ENCODE data around the gene LPAR1. TPM values are rescaled to one million over a fixed set of nuclear protein-coding genes. Genes with fewer than 3 reads are reported as not detected.

LPAR1 gene
- total and polyA plus RNA-seq, 9 of the 15 experiments (the other 6 are each of a cell fraction or from before 2014, with no cell fraction given): 0.13 TPM; not detected in 8

DNA sequence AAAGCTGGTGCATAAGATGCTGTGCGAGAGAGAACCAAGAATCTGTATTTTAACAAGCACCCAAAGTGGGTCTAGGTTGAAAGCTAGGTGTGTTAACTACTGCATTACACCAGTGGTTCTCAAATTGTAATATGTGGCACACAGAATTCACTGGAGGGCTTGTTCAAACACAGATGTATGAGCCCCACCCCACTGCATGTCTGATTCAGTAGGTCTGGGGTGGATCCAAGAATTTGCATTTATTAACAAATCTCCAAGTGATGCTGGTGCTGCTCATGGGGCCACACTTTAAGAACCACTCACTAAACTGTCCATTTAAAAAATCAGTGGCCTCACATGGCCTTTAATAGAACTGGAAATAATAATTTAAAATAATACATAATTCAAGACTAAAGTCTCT lies 40.4 kb downstream of the LPAR1 start:
- Histone ChIP-seq H3K9me3 (replicated peaks; ENCODE audit: control insufficient read depth, insufficient read depth, low read depth, low read length) (no peaks in the 10 kb centered on the region), H3K36me3 (ENCODE audit: control insufficient read depth, insufficient read depth, low read length) (no peaks in the 10 kb centered on the region), H4K20me1 (replicated peaks; ENCODE audit: control insufficient read depth, insufficient read depth, low read length) (no peaks in the 10 kb centered on the region), H3K4me3 (no peak overlapping the region), H3K79me2 (ENCODE audit: control insufficient read depth, insufficient read depth, low read length) (no peaks in the 10 kb centered on the region), H3K9me1 (ENCODE audit: control insufficient read depth, insufficient read depth, low read length) (no peaks in the 10 kb centered on the region), H3K4me1 (replicated peaks in 1 of 2; ENCODE audit: control insufficient read depth in 2 of 2, insufficient read depth in 2 of 2, low read length in 2 of 2) (no peaks in the 10 kb centered on the region), H3K27ac (ENCODE audit: extremely low read depth, low read depth, low read length) (no peak overlapping the region), H3K27me3 (ENCODE audit: control insufficient read depth in 2 of 2, insufficient read depth in 2 of 2, low read length in 2 of 2) (no peaks in the 10 kb centered on the region), H3K4me2 (ENCODE audit: insufficient read depth, low read length) (no peak overlapping the region), H2AFZ (ENCODE audit: low read depth, low read length) (no peak overlapping the region), H3K9ac (ENCODE audit: insufficient read depth in 1 of 2, low read depth in 2 of 2, low read length in 2 of 2) (no peak overlapping the region)
- ChIA-PET CTCF (ENCODE audit: low intra/inter-chr PET ratio) (no interaction called here), POLR2A (no interaction called here)
- in situ Hi-C loops (cut with MboI): no loop called here
- TF ChIP-seq NR4A1 (CRISPR knock-in tag; IDR thresholded peaks at IDR 0.05) (no peak), NR4A1 (tag; IDR thresholded peaks at IDR 0.05) (no peak), SIN3A (IDR thresholded peaks at IDR 0.05; ENCODE audit: borderline replicate concordance in 2 of 2, control insufficient read depth in 1 of 2, low read depth in 2 of 2, low read length in 2 of 2) (no peak)
- TF ChIP-seq, protein P1, sequence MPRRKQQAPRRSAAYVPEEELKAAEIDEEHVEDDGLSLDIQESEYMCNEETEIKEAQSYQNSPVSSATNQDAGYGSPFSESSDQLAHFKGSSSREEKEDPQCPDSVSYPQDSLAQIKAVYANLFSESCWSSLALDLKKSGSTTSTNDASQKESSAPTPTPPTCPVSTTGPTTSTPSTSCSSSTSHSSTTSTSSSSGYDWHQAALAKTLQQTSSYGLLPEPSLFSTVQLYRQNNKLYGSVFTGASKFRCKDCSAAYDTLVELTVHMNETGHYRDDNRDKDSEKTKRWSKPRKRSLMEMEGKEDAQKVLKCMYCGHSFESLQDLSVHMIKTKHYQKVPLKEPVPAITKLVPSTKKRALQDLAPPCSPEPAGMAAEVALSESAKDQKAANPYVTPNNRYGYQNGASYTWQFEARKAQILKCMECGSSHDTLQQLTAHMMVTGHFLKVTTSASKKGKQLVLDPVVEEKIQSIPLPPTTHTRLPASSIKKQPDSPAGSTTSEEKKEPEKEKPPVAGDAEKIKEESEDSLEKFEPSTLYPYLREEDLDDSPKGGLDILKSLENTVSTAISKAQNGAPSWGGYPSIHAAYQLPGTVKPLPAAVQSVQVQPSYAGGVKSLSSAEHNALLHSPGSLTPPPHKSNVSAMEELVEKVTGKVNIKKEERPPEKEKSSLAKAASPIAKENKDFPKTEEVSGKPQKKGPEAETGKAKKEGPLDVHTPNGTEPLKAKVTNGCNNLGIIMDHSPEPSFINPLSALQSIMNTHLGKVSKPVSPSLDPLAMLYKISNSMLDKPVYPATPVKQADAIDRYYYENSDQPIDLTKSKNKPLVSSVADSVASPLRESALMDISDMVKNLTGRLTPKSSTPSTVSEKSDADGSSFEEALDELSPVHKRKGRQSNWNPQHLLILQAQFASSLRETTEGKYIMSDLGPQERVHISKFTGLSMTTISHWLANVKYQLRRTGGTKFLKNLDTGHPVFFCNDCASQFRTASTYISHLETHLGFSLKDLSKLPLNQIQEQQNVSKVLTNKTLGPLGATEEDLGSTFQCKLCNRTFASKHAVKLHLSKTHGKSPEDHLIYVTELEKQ (CRISPR knock-in tag; IDR thresholded peaks at IDR 0.05): no peak
- FAIRE-seq (no peak), ATAC-seq (no peak), DNase-seq (ENCODE audit: extremely low read depth in 1 of 4, low spot score in 3 of 4) (no peak)
- BruUV-seq (replicated peaks): no TSS peak
- intact Hi-C loops (cut with micrococcal nuclease): no loop called here
- WGBS (ENCODE audit: insufficient coverage, low coverage, missing lambda C conversion rate): 0% methylated on average over 1 of the region's 1 CpG

Data from K562 (cell line).